Measurements from ENCODE around the gene CD14.

DNA sequence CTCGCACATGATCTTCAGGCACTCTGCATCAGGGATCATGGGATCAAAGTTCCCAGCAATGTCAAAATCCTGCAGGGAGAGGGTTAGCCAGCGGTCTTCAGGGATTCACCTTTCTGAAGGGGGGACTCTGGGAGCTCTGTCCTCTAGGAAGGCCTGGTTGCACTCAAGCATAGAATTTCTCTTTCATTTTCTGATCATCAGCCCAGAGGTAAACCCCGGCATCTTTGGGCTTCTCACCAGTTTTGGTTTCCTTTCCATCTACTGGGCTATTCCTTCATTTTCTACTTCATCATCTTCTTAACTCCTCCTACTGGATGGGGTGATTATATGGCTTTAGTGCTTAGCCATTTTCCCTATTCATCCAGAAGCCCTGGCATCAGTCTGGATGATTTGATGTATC is 45.0 kb upstream of the CD14 start:
- no peak for TF ChIP-seq GATA3 (IDR thresholded peaks at IDR 0.05; ENCODE audit: low read depth, low read length)
- no peak for TF ChIP-seq GATA2 (IDR thresholded peaks at IDR 0.05; ENCODE audit: low read depth, low read length)
